Esophagus muscularis mucosa (tissue), 4 donors: ENCODE measurements around the gene ZBTB46. TPM values are rescaled to one million over a fixed set of nuclear protein-coding genes. Genes with fewer than 3 reads are reported as not detected.

Experiments used
- DNase-seq: peaks from one replicate; pipeline ENCODE4 v3.0.0-alpha.2; 2017; ENCODE audit errors: extremely low spot score
- H3K27ac ChIP-seq, 4 donors: fragments of 200-600 bp; sonication (generic); replicated peaks in 1 of 4; 1 replicate in 3 of 4; 2 replicates in 1 of 4; pipeline ENCODE4 v1.5.1; 2016 to 2019; ENCODE audit warnings: mild to moderate bottlenecking in 1 of 4
- H3K27me3 ChIP-seq, 4 donors: fragments of 200-600 bp; sonication (generic); one replicate each; pipeline versions ENCODE4 v1.5.1 to v1.6.0; 2016 to 2019
- H3K36me3 ChIP-seq, 4 donors: fragments of 200-600 bp; sonication (generic); one replicate each; pipeline ENCODE4 v1.5.1; 2016 to 2019
- H3K4me1 ChIP-seq, 4 donors: fragments of 200-600 bp; sonication (generic); one replicate each; pipeline ENCODE4 v1.5.1; 2016 to 2019
- H3K4me3 ChIP-seq, 4 donors: fragments of 200-600 bp; sonication (generic); 1 replicate in 2 of 4; 2 replicates in 2 of 4; pipeline ENCODE4 v1.5.1; 2016 to 2019; ENCODE audit warnings: mild to moderate bottlenecking in 4 of 4, moderate library complexity in 1 of 4
- H3K9me3 ChIP-seq, 4 donors: fragments of 200-600 bp; sonication (generic); 1 replicate in 3 of 4; 2 replicates in 1 of 4; pipeline ENCODE4 v1.5.1; 2016 to 2019
- EP300 ChIP-seq: sonication (generic); formaldehyde crosslinking; IDR thresholded peaks from one replicate; pipeline ENCODE4 v1.6.1; 2017; ENCODE audit warnings: antibody characterized with exemption
- POLR2A ChIP-seq: fragments of 450-650 bp; IDR thresholded peaks from one replicate; pipeline ENCODE4 v1.6.1; 2017; ENCODE audit warnings: antibody characterized with exemption, moderate library complexity, mild to moderate bottlenecking, low read depth
- POLR2AphosphoS5 ChIP-seq, 2 donors: sonication (generic); formaldehyde crosslinking; IDR thresholded peaks; one replicate each; pipeline ENCODE4 v1.6.1; 2017; ENCODE audit warnings: antibody characterized with exemption in 2 of 2
- WGBS: methylation state at CpG from one replicate; pipeline ENCODE4 v1.1.5; 2018; 5-methylcytosine and 5-hydroxymethylcytosine counted together
- intact Hi-C: fragments of 100-400 bp; cut with DNase I; formaldehyde crosslinking; loops from one replicate; pipeline ENCODE4 v1.15.1; 2023
- total RNA-seq, 4 donors: library from RNA; depleted of rRNA; stranded (reverse); fragments of >200 nt; gene quantifications; one replicate each; pipeline versions ENCODE4 v1.1.0 to v1.2.1, GENCODE V29; 2016
- TF ChIP-seq, protein P1 (sequence below), 3 experiments: fragments of 200-600 bp in 2 of 3; fragments of 450-650 bp in 1 of 3; sonication (generic) in 2 of 3; IDR thresholded peaks; one replicate each; pipeline ENCODE4 v1.5.1; 2017 to 2019; ENCODE audit warnings: antibody characterized with exemption in 3 of 3, mild to moderate bottlenecking in 2 of 3, moderate library complexity in 1 of 3

Gene ZBTB46
- total RNA-seq, 4 donors from 2014 or later, result 9.6 to 22.8 (median 13.8) TPM

DNA sequence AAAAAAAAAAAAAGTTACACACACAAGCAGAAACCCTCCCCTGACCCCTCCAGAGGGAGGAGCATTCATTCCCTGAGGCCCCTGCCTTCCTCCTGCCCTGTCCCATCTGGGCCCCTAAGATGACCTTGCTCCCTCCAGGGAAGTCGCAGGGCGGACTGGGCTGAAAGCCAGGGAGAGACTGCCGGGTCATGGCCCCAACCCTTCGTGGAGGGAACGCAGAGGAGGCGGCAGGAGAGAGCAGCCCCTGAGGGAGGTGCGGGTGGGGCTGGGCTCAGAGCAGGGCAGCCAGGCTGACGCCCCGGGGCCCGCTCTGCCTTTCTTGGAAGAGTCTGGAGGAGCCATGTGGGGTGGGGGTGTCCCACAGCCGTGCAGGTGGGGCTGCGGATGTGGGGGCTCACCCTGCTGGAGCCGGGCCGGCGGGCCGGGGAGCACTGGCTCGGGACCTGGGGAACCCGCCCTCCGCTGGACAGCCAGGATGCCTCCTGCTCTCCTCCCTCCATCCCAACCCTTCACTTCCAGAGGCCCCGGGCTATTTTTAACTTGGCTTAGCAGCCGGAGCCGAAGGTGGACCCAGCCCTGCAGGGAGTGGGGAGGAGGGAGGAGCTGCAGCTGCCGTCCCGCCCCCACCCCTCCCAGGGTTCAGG lies 15.2 kb upstream of the ZBTB46 start:
- 3% methylated on average over 18 of the region's 24 CpGs for WGBS
- Histone ChIP-seq H3K27me3 (peaks cover 0 to 53% (median 0%) of the 10 kb centered on the region in 4 donors), H3K9me3 (no peaks in the 10 kb centered on the region), H3K36me3 (no peaks in the 10 kb centered on the region), H3K27ac (peak overlapping the region; percentile 50 to 66 (median 59)), H3K4me3 (peak overlapping the region in 3 of 4 donors; percentile 24 to 37 (median 31)), H3K4me1 (peaks cover 47 to 48% (median 48%) of the 10 kb centered on the region in 4 donors)
- intact Hi-C loops, result no loop called here
- DNase-seq, result no peak
- TF ChIP-seq, protein P1, sequence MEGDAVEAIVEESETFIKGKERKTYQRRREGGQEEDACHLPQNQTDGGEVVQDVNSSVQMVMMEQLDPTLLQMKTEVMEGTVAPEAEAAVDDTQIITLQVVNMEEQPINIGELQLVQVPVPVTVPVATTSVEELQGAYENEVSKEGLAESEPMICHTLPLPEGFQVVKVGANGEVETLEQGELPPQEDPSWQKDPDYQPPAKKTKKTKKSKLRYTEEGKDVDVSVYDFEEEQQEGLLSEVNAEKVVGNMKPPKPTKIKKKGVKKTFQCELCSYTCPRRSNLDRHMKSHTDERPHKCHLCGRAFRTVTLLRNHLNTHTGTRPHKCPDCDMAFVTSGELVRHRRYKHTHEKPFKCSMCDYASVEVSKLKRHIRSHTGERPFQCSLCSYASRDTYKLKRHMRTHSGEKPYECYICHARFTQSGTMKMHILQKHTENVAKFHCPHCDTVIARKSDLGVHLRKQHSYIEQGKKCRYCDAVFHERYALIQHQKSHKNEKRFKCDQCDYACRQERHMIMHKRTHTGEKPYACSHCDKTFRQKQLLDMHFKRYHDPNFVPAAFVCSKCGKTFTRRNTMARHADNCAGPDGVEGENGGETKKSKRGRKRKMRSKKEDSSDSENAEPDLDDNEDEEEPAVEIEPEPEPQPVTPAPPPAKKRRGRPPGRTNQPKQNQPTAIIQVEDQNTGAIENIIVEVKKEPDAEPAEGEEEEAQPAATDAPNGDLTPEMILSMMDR (IDR thresholded peaks at IDR 0.05), result no peak
- no peak for TF ChIP-seq POLR2A
- peak; percentile 12 to 13 for TF ChIP-seq POLR2AphosphoS5 (IDR thresholded peaks at IDR 0.05)

DNA sequence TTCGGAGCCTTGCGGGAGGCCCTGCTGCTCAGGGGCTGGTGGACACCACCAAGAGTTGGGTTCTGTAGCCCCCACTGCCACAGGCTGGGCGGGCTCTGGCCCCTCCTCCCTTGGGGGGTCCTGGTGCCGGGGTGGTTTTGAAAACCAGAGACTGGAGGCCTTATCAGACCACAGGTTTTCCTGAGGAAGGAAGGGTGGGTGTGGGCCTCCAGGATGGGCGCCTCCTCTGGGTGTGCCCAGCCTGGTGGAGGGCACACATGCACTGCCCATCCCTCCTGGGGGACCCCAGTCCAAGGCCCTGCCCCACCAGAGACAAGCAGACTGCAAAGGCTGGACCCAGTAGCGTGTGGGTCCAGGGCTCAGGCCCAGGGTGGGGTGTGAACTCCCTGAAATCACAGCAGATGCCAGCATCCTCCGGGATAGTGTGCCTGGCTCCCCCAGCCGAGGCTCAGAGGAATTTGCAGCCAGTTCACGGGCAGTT lies 13.5 kb upstream of the ZBTB46 start:
- no peaks in the 10 kb centered on the region for H3K36me3 ChIP-seq

DNA sequence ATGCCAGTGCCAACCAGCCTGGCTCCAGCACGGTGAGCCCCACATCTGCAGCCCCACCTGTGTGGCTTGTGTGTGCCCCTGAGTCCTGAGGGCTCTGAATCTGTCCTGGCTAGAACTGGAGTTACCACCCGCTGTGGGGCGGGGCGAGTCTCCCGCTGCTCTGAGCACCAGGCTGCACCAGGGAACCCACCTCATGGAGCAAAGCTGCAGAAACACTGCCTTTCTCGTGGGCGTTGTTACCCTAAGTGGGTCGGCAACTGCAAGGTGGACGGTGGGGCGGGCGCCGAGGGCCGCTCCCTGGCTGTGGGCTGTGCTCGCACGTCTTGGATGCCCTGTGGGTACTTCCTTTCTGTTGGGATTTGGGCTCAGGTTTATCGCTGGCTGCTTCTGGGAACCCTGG lies 12.7 kb upstream of the ZBTB46 start:
- Histone ChIP-seq H3K9me3 (no peaks in the 10 kb centered on the region), H3K4me1 (peaks cover 47 to 48% (median 48%) of the 10 kb centered on the region in 4 donors), H3K27ac (no peak overlapping the region), H3K4me3 (no peak overlapping the region), H3K27me3 (peaks cover 0 to 41% (median 0%) of the 10 kb centered on the region in 4 donors), H3K36me3 (no peaks in the 10 kb centered on the region)
- intact Hi-C loops, result no loop called here
- DNase-seq, result no peak
- WGBS, result 79% methylated on average over 8 of the region's 16 CpGs
- no peak for TF ChIP-seq POLR2AphosphoS5 (IDR thresholded peaks at IDR 0.05)
- no peak for TF ChIP-seq POLR2A
- TF ChIP-seq EP300, result no peak
- TF ChIP-seq, protein P1 (IDR thresholded peaks at IDR 0.05), result no peak

More for the DNA sequence above, 13.5 kb upstream of the ZBTB46 start:
- Histone ChIP-seq H3K4me3 (no peak overlapping the region), H3K27me3 (peaks cover 0 to 44% (median 0%) of the 10 kb centered on the region in 4 donors), H3K9me3 (no peaks in the 10 kb centered on the region), H3K4me1 (peaks cover 47 to 48% (median 48%) of the 10 kb centered on the region in 4 donors), H3K27ac (no peak overlapping the region)
- TF ChIP-seq POLR2AphosphoS5 (IDR thresholded peaks at IDR 0.05) (no peak), EP300 (no peak), POLR2A (no peak)
- TF ChIP-seq, protein P1 (IDR thresholded peaks at IDR 0.05), result no peak
- intact Hi-C loops, result no loop called here
- DNase-seq, result no peak
- 90% methylated on average over 4 of the region's 9 CpGs for WGBS

DNA sequence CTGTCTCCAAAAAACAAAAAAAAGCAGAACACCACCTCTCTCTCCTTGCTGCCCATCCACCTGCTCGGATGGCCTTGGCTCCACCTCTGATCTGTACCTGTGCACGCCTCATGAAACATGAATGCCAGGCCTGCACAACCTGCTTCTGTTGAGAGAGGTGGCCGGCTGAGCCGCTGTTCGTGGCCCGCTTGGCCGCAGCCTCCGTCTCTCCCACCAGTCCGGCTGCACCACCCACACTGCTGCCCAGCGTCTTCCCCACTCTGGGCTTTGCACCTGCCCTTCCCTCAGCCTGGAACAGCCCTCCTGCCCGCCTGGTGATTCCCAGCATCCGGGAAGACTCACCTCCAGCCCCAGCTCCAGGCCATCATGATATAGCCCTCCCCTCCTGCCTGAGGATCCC lies 12.2 kb upstream of the ZBTB46 start:
- DNase-seq, result no peak
- no peak for TF ChIP-seq EP300
- TF ChIP-seq, protein P1 (IDR thresholded peaks at IDR 0.05), result no peak
- no peak for TF ChIP-seq POLR2AphosphoS5 (IDR thresholded peaks at IDR 0.05)
- TF ChIP-seq POLR2A, result no peak
- H3K9me3 ChIP-seq, result no peaks in the 10 kb centered on the region
- H3K36me3 ChIP-seq, result no peaks in the 10 kb centered on the region
- no peak overlapping the region for H3K27ac ChIP-seq
- no peak overlapping the region for H3K4me3 ChIP-seq
- intact Hi-C loops, result no loop called here
- H3K4me1 ChIP-seq, result peaks cover 43 to 46% (median 45%) of the 10 kb centered on the region in 4 donors
- H3K27me3 ChIP-seq, result peaks cover 0 to 37% (median 0%) of the 10 kb centered on the region in 4 donors
- 92% methylated on average over 11 of the region's 12 CpGs for WGBS
